Stimulated activated memory B cell treated with anti-CD40 and anti-IgM and Interleukin-4, amounts not matched to agents 10 μg/mL and 1 μg/mL and 100 μg/mL, for 72 hours (primary cell): ENCODE results near the gene HLA-DMA.

Experiments used
- ATAC-seq: fragments of 150-1000 bp; cut with Tn5 transposase; 2 replicates; pipeline ENCODE4 v1.10.0; 2021
- H3K27ac Mint-ChIP-seq: one replicate; pipeline ENCODE4 v1.8.0; 2022; ENCODE audit warnings: mild to moderate bottlenecking, mixed read lengths
- H3K27me3 Mint-ChIP-seq: one replicate; pipeline ENCODE4 v1.8.0; 2022; ENCODE audit warnings: mixed read lengths
- H3K36me3 Mint-ChIP-seq: one replicate; pipeline ENCODE4 v1.8.0; 2022; ENCODE audit warnings: mixed read lengths
- H3K4me1 Mint-ChIP-seq: one replicate; pipeline ENCODE4 v1.8.0; 2022; ENCODE audit warnings: mixed read lengths
- H3K4me3 Mint-ChIP-seq: one replicate; pipeline ENCODE4 v1.8.0; 2022; ENCODE audit warnings: mild to moderate bottlenecking, moderate library complexity, mixed read lengths
- H3K9me3 Mint-ChIP-seq: one replicate; pipeline ENCODE4 v1.8.0; 2022; ENCODE audit warnings: mixed read lengths

HLA-DMA gene

GRCh38 chr6:32969685-32970412 is 17.0 kb upstream of the HLA-DMA start:
- Mint-ChIP-seq H3K36me3 (peaks cover 58% of the 10 kb centered on the region), H3K9me3 (no peaks in the 10 kb centered on the region), H3K4me3 (peak overlapping the region; percentile 89), H3K4me1 (peaks cover 36% of the 10 kb centered on the region), H3K27ac (peak overlapping the region; percentile 99), H3K27me3 (no peaks in the 10 kb centered on the region)
- peak; percentile 0 for ATAC-seq

GRCh38 chr6:32968867-32969684 is 16.2 kb upstream of the HLA-DMA start:
- Mint-ChIP-seq H3K4me1 (peaks cover 34% of the 10 kb centered on the region), H3K4me3 (peak overlapping the region; percentile 89), H3K27me3 (no peaks in the 10 kb centered on the region), H3K9me3 (no peaks in the 10 kb centered on the region), H3K27ac (peak overlapping the region; percentile 99), H3K36me3 (peaks cover 50% of the 10 kb centered on the region)
- peak; percentile 37 for ATAC-seq

GRCh38 chr6:32968093-32968866 is 15.4 kb upstream of the HLA-DMA start, which contains the start of gene BRD2:
TSS of gene BRD2 (plus strand) at chr6:32968594. CDS start at chr6:32972899, 4,305 bp downstream.
- peak; percentile 65 for ATAC-seq
- Mint-ChIP-seq H3K36me3 (peaks cover 42% of the 10 kb centered on the region), H3K27ac (peak within 1 kb of the TSS; percentile 99), H3K9me3 (no peaks in the 10 kb centered on the region), H3K4me3 (peak within 1 kb of the TSS; percentile 89), H3K4me1 (peaks cover 38% of the 10 kb centered on the region), H3K27me3 (no peaks in the 10 kb centered on the region)

GRCh38 chr6:32967151-32968091 is 14.5 kb upstream of the HLA-DMA start:
- Mint-ChIP-seq H3K4me1 (peaks cover 41% of the 10 kb centered on the region), H3K27me3 (no peaks in the 10 kb centered on the region), H3K27ac (peak overlapping the region; percentile 99), H3K4me3 (peak overlapping the region; percentile 89), H3K36me3 (peaks cover 34% of the 10 kb centered on the region), H3K9me3 (no peaks in the 10 kb centered on the region)
- ATAC-seq = no peak

- peaks cover 11% of the 10 kb centered on the region for H3K36me3 Mint-ChIP-seq
- H3K4me1 Mint-ChIP-seq = peaks cover 62% of the 10 kb centered on the region
- no peaks in the 10 kb centered on the region for H3K27me3 Mint-ChIP-seq
- no peak for ATAC-seq
- no peak overlapping the region for H3K4me3 Mint-ChIP-seq
- no peak overlapping the region for H3K27ac Mint-ChIP-seq
- H3K9me3 Mint-ChIP-seq = no peaks in the 10 kb centered on the region
These were observed 11.9 kb upstream of the HLA-DMA start for GRCh38 chr6:32964776-32965175.

- Mint-ChIP-seq H3K36me3 (peaks cover 10% of the 10 kb centered on the region), H3K4me1 (peaks cover 62% of the 10 kb centered on the region), H3K9me3 (no peaks in the 10 kb centered on the region), H3K27me3 (no peaks in the 10 kb centered on the region), H3K27ac (peak overlapping the region; percentile 62), H3K4me3 (no peak overlapping the region)
- no peak for ATAC-seq
These were observed 11.0 kb upstream of the HLA-DMA start for GRCh38 chr6:32963866-32964265.

GRCh38 chr6:32962213-32962826 is 9.4 kb upstream of the HLA-DMA start:
- H3K9me3 Mint-ChIP-seq = no peaks in the 10 kb centered on the region
- no peaks in the 10 kb centered on the region for H3K27me3 Mint-ChIP-seq
- peaks cover 17% of the 10 kb centered on the region for H3K36me3 Mint-ChIP-seq
- H3K4me3 Mint-ChIP-seq = no peak overlapping the region
- no peak overlapping the region for H3K27ac Mint-ChIP-seq
- peaks cover 56% of the 10 kb centered on the region for H3K4me1 Mint-ChIP-seq
- no peak for ATAC-seq

GRCh38 chr6:32960563-32960962 is 7.7 kb upstream of the HLA-DMA start:
- ATAC-seq = no peak
- Mint-ChIP-seq H3K27ac (peak overlapping the region; percentile 2), H3K27me3 (no peaks in the 10 kb centered on the region), H3K36me3 (peaks cover 17% of the 10 kb centered on the region), H3K4me1 (peaks cover 52% of the 10 kb centered on the region), H3K9me3 (no peaks in the 10 kb centered on the region), H3K4me3 (no peak overlapping the region)

GRCh38 chr6:32956176-32956575 is 3.3 kb upstream of the HLA-DMA start:
- peaks cover 22% of the 10 kb centered on the region for H3K36me3 Mint-ChIP-seq
- H3K27ac Mint-ChIP-seq = peak overlapping the region; percentile 98
- H3K4me1 Mint-ChIP-seq = peaks cover 45% of the 10 kb centered on the region
- no peak overlapping the region for H3K4me3 Mint-ChIP-seq
- no peak for ATAC-seq
- no peaks in the 10 kb centered on the region for H3K9me3 Mint-ChIP-seq
- no peaks in the 10 kb centered on the region for H3K27me3 Mint-ChIP-seq

- H3K27me3 Mint-ChIP-seq = no peaks in the 10 kb centered on the region
- no peaks in the 10 kb centered on the region for H3K9me3 Mint-ChIP-seq
- H3K4me1 Mint-ChIP-seq = peaks cover 46% of the 10 kb centered on the region
- H3K4me3 Mint-ChIP-seq = peak overlapping the region; percentile 2
- ATAC-seq = no peak
- peak overlapping the region; percentile 98 for H3K27ac Mint-ChIP-seq
- peaks cover 31% of the 10 kb centered on the region for H3K36me3 Mint-ChIP-seq
These were observed 2.3 kb upstream of the HLA-DMA start for GRCh38 chr6:32954986-32955802.

- Mint-ChIP-seq H3K9me3 (no peaks in the 10 kb centered on the region), H3K4me1 (peaks cover 55% of the 10 kb centered on the region), H3K4me3 (peak overlapping the region; percentile 10), H3K27ac (peak overlapping the region; percentile 98), H3K36me3 (peaks cover 35% of the 10 kb centered on the region), H3K27me3 (no peaks in the 10 kb centered on the region)
- no peak for ATAC-seq
These were observed 1.4 kb upstream of the HLA-DMA start for GRCh38 chr6:32954267-32954666.

GRCh38 chr6:32953775-32954174 is 878 bp upstream of the HLA-DMA start:
- H3K4me1 Mint-ChIP-seq = peaks cover 60% of the 10 kb centered on the region
- H3K27me3 Mint-ChIP-seq = no peaks in the 10 kb centered on the region
- peak overlapping the region; percentile 98 for H3K27ac Mint-ChIP-seq
- peak overlapping the region; percentile 97 for H3K4me3 Mint-ChIP-seq
- ATAC-seq = no peak
- peaks cover 40% of the 10 kb centered on the region for H3K36me3 Mint-ChIP-seq
- no peaks in the 10 kb centered on the region for H3K9me3 Mint-ChIP-seq

- Mint-ChIP-seq H3K36me3 (peaks cover 59% of the 10 kb centered on the region), H3K4me1 (peaks cover 79% of the 10 kb centered on the region), H3K27ac (peak overlapping the region; percentile 98), H3K27me3 (no peaks in the 10 kb centered on the region), H3K4me3 (peak overlapping the region; percentile 97), H3K9me3 (no peaks in the 10 kb centered on the region)
- no peak for ATAC-seq
These were observed 2.4 kb downstream of the HLA-DMA start for GRCh38 chr6:32950449-32950848.
